HG02840 (cell line): ENCODE results near the gene POLR1A.

Experiments
- ATAC-seq: cut with Tn5 transposase; IDR thresholded peaks from one replicate; pipeline ENCODE4 v1.9.1; 2021; ENCODE audit warnings: mild to moderate bottlenecking, moderate library complexity, moderate number of reproducible peaks; ENCODE audit not compliant: unreplicated experiment, low FRiP score

Gene POLR1A

DNA sequence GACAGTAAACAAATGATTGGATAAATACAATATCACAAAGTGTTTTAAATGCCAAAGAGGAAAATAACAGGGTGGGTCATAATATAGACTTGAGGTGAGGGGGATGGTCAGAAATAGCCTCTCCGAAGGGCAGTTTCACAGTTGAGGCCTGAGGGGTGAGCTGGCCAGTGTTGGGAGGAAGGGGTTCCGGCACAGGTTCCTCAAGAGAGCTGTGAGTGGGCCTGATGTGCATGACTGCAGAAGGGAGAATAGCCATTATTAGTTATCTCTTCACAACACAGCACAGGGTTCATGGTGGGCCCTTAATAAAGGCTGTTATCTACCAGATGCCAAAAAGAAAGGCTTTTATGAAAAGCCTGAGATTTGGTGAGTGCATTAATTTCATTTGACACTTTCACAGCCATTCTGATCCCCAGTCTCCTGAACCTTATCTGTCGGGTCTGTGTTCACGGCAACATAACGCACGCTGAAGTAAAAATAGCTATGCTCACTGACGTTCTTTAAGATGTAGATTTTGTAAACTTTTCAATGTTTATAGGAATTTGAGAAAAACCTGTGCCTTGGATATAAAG, 39.6 kb downstream of the POLR1A start:
- no peak for ATAC-seq

DNA sequence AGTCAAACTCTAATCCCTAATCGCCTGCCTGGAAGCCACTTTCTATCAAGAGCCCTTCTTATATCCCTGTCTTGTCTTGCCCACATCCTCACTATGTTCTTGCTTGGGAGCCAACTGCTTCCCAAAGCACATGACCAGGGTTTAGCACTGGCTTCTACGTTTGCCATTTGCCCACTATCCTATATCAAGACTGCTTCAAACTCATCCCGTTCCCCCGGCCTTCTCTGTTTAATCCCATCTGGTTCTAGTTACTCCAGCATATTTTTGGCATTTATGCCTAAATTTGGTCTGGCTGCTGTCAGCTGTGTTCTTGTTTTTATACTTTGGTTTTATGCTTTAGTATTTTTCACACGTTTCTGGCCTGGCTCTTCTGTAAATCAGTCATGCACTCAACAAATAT, 40.2 kb downstream of the POLR1A start:
- ATAC-seq = no peak

DNA sequence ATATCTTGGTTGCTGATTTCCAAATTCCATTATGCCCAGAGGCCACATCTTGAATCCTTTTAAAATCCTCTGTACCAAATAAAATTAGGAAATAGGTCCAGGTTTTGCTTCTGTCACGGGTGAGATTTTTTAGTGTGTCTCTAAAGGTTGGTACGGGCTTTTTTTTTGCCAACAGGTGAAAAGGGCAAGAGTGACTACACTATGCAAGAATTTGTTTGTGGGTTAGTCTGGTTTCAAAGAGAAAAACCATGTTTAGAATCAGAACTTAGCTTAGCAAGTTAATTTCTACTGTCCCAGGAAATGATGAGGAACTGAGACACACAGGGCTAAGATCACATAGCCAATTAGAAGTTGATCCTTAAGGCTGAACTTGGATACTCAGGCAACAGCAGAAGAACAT, 41.7 kb downstream of the POLR1A start:
- ATAC-seq = no peak

DNA sequence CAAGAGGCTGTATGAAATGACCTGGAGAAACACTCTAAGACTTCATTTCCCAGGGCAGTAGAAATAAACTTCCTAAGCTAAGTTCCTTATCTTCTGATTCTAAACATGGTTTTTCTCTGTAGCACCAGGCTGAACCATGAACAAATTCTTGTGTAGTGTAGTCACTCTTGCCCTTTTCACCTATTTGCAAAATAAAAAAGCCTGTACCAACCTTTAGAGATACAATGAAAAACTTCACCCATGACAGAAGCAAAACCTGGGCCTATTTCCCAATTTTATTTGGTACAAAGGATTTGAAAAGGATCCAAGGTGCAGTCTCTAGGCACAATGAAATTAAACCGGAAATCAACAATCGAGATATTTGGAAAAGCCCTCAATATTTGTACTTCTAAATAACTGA, 43.6 kb downstream of the POLR1A start:
- ATAC-seq = no peak

DNA sequence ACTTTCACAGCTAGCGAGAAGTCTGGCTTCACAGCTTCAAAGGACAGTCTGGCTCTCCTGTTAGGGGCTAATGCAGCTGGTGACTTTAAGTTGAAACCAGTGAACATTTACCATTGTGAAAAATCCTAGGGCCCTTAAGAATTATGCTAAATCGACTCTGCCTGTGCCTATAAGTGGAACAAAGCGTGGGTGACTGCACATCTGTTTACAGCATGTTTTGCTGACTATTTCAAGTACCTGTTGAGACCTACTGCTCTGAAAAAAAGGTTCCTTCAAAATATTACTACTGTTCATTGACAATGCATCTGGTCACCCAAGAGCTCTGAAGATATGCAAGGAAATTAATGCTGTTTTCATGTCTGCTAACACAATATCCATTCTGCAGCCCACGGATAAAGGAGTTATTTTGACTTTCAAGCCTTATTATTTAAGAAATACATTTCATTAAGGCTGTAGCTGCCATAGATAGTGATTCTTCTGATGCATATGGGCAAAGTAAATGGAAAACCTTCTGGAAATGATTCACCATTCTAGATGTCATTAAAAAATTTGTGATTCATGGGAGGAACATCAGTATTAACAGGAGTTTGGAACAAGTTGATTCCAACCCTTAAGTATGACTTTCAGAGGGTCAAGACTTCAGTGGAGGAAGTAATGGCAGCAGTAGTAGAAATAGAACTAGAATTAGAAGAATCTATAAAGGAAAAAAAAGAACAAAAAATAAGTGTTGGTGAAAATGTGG, 48.9 kb downstream of the POLR1A start:
- no peak for ATAC-seq

DNA sequence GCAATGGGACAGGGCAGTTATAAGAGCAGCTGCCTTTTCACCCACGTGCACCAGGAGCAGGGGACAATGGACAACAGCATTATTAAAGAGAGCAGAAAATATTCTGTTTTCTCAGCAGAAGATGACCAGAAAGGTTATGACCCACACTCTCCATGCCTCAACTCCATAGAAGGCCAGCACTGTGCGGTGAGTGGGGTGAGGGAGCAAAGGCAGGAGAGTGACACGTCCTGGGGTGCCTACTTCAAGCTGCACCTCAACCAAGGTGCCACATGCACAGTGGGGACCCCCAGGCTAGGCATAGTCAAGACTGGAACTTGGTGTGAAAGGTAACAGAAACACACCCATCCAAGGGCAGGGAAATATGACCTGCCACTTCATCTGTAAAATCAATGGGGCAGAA, 50.4 kb downstream of the POLR1A start:
- no peak for ATAC-seq

DNA sequence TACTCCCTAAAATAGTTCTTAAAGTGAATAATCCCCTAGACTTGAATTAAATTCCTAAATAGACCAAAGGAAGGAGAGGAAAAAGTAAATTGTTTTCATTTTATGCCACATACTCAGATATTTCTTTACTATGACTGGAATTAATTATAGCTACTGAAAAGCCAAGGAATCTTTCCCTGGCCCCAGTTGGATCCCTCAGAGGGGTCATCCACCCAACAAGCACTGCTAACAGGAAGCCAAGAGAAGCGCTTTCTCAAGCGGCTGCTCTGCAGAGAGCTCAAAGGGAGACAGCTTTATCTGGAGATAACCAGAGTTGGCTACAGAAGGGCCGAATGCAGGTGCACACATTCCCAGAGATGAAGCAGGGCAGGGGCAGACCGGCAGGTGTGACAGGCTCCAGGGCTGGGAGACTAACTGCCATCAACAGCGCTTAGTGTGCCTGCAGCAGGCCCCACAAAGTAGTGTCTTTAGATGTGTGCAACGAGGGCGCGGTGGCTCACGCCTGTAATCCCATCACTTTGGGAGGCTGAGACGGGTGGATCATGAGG, 51.1 kb downstream of the POLR1A start:
- no peak for ATAC-seq

DNA sequence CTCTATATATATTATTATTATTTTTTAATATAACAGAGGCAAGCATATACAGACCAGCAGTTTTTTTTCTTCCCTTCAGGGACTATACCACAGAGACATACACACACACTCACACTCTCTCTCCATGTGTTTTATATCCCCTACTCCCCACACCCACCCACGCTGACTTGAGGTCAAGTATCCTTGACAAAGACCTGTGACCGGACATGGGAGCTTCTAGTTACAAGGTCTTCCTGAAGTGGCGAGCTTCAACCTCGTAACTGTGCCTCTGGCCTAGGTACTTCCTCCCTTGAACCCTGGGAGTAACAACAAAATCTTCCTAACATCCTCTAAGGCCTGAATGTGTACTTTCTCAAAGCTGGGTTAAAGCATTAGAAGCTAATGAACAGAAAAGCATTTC, 52.5 kb downstream of the POLR1A start:
- ATAC-seq = no peak

DNA sequence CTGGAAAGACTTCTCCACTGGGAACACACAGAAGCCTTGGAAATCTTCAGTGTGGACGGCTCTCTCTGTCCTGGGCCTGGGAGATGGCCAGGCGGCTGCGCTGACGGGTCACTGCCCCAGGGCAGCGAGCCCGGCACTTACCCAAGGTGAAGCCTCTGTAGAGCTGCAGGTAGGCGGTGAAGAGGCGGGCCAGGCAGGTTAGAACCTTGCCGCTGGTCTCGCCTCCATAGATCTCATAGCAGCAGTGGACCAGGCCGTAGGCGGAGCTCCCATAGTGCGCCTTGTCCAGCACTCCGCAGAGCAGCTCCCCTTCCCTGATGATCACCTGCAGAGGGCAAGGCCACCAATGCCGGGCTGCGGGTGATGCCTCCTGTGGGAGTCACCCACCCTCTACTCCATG, 53.0 kb downstream of the POLR1A start:
- ATAC-seq = no peak

DNA sequence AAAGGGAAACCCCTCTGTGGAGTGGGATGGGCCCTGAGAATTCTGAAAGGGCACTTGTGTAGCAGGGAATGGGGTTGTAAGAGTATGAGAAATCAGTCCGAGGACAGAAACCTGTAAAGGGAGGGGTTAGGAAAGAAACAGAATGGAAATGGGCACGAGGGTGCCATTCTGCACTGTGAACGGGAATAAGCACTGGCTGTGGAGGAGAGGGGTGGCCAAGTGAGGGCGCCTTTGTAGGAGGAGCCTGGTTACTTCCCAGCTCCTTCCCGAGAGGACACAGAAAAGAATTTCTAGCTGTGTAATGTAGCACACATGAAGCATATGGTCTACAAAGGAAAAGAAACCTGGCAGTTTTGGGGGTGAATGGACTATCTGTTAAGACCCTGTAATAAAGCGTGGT, 53.4 kb downstream of the POLR1A start:
- no peak for ATAC-seq

DNA sequence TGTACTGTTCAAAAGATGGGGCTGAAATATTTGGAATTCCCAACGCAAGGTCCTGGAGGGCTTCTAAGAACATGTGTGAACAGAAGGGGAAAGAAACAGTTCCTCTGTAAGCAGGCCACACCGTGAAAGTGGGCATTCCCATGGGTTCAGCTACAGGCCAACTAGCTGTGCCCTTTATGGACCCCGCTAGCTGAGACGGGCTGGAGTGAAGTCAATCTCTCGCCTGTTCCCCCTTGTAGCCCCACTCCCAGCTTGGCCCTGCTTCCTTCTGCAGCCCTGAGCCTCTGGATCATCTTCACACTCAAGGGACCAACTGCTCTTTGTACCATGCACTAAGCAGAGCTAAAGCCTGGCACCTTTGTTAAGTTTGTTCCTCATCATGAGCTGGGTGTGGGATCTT, 55.4 kb downstream of the POLR1A start:
- no peak for ATAC-seq

DNA sequence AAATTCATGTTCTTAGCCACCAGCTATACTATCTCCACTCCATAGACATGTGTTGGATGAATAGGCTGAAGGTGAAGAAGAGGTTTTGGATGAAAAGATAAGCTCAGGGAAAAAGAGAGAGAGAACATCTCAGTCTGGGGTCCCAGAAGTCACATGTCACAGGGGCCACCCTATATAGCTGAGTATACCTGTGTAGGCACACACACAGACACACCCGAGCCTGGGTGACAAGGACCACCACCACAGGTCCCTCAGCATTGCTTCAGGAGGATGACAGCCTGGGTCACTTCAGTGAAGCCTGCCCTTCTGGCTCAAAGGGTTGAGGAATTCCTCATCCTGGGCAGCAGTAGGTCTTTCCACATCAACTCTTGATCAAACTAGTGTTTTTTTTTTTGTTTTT, 56.2 kb downstream of the POLR1A start:
- ATAC-seq = no peak

DNA sequence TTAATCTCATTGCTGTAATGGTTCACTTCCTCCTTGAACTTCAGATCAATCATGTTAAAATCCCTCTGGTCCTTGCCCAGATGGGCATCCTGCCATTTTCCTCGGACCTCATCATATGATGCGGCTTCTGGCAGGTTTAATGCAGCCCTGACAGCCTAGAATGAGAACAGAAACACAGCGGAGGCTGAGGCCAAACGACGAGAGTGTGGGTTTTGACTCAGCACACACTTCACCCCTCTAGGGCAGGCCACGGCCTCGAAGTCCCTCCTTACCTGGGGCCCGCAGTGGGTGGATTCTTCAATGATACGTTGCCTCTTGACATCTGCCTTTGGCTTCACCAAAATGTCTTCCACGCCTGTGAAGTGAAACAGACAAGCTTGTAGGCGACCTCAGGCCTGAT, 56.8 kb downstream of the POLR1A start:
- no peak for ATAC-seq

DNA sequence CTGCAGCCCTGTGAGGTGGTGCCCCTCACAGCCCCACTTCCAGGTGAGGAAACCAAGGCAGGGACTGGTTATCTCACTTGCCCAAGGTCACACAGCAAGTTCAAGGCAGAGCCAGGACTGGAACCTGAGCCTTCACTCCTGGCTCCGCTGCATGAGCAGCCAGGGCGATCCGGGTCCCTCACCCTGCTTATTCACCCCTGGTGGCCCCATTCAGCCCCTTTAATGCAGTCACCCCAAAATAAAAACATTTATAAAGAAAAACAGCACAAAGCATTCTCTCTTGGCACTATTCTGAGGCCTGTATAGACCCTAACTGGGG, 57.3 kb downstream of the POLR1A start:
- ATAC-seq = no peak

DNA sequence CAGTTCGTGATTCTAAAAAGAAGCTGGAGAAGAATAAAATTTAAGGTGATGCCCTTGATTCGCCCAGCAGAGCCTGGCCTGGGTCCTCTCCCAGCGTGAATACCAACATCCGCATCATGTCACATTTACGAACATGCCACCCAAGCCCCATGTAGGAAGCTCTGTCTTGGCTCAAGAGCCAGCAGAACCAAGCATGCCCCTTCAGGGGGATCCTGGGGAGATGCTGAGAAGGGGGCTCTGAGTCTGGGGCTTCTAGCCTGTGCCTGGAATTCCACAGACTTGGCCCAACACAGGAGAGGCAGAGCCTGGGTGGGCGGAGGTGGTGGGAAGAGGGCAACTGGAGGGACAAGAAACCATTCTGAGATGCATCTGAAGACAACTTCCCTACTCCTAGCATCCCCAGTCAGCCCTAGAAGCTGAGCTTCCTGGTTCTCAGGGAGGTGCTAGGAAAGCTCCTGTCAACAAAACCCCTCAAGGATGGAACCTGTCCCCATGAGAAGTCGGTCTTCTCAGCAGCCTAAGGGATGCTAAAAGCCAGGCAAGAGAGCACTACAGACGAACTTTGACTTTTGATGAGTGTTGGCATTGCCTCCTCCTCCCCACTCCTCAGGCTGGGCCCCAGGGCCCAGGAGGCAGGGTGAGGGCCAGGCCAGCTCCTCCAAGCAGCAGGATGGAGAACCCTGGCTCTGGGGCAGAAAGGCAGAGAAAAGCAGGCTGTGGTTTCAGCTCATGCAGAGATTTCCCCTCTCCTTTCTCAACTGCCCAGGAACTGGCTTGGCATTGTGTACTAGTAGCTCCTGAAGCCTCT, 57.9 kb downstream of the POLR1A start:
- ATAC-seq = no peak

DNA sequence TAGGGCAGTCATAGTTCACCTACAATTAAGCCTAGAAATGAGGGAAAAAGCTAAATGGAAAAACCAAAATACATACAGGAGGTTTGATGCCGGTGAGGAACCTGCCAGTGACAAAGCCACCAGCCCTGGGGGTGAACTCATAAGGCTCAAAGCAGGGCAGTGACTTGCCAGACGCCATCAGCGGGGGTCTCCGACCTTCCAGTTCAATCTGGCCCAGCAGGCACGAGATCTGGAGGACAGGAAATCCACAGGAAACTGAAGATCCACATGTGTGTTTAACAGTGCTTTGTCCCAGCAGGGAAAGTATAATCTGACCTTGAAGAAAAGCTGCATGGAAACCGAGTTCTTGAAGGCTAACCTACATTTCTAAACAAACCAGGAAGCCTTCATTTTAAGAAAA, 60.1 kb downstream of the POLR1A start:
- ATAC-seq = no peak

DNA sequence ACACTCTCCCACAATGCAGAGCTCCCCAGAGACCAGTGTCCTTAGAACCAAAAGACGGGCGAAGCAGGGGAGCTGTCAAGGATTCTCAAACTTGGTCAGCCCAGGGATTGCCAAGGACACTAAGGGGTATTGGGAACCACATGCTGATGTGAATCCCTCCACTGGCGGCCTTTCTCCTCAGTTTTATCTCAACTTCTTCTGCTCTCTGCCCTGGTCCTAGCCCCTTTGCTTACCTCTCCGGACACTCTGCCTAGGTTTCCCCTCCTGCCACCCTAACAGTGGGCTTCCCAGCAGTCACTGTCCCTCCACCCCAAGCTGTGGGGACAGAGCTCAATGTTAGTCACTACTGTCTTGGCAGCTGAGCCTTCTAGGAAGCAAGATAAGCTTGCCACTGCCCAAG, 61.1 kb downstream of the POLR1A start:
- ATAC-seq = no peak

DNA sequence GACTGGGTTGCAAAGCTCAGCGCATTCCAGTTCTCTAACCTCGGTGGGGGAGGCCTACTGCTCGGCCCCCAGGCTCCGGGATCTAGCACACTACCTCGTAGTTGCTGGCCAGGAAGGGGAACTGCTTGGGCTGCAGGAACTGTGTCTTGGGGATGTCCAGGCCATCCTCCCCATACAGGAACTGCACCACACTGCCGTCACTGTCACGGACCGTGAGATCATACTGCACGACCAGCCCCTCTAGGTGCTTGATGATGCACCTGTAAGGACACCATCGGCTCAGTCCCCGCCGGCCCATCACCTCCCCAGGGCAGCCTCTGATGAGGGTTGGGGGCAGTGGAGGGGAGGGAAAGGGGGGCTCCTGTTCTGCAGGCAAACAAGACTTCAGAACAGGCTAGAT, 61.6 kb downstream of the POLR1A start:
- ATAC-seq = no peak

DNA sequence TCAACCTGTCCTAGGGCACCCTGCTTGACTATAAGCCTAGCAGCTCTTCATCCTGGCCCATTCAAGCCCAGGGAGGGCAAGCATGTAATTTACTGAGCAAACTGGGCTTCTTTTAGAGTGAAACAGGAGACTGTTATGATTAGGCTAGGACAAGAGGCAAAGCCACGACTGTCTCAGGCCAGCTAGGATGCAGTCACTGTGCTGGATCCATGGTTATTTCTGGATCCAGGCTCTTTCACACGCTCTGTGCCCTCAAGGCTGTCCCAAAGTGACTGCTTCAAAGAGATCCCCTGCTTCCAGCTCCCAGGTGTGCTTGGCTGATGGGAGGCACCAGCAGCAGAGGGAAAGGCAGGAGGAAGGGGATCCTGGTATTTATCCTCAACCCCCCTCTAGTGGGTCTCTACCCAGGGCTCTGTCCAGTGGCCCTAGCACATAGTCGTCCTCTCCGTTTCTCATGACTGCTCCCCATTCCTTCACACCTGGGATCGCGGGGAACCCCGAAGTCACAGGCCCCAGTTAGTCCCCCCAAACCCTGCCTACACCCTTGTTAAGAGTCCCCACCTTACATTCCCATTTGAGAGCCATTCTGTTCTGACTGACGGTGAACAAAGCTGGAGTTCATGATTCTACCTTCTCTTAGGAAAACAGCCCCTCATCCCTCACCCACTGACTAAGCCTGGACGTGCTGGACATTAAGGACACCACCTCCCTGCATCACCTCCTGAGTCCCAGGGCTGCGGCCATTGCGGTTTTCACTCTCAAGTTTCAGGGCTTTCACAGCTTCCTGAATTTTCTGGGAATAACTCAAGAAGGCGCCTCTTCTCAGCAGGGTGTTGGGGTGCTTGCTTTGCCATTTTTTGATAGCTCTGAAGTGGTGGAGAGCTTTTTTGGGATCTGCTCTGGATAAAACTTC, 63.2 kb downstream of the POLR1A start:
- no peak for ATAC-seq

DNA sequence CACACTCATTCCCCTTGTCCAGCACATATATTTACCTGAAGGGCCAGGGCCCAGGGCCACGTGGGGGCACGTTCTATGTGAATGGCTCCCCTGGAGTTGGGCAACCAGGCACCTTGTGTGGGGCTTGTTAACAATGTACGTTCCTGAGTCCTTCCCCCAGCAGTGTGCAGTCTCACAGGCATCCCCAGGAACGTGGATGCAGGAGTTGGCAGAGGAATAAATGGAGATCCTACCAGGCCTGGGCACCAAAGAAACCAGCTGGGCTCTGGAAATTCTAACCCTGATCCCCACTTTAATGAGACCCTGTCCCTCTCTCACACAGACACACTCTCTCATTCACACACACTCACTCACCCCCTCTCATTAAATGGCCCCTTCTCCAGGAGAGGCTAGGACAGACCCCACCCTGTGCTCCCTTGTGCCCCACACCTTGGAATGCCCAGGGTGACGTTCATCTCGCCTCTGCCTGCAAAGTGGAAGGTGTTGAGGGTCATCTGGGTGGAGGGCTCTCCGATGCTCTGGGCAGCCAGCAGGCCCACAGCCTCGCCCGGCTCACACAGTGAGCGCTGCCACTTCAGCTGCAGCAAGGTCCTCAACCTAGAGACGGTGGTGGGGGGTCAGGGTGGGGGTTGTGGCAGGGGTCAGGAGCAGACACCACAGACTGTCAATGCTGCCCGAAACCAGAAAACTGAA, 65.6 kb downstream of the POLR1A start:
- ATAC-seq = no peak
